ENCODE measurements around the gene CASP8.
"Not testable (repeated sequence)": the region's sequence is repeated elsewhere in the genome, so short reads cannot be mapped to it uniquely, and the experiment has no call there.

Gene CASP8

GRCh38 chr2:201298462-201299052, 38.2 kb downstream of the CASP8 start:
- Histone ChIP-seq H3K27me3 (ENCODE audit: control insufficient read depth, insufficient read depth, low read length) (no peaks in the 10 kb centered on the region), H3K4me1 (ENCODE audit: control insufficient read depth, insufficient read depth, low read length) (no peaks in the 10 kb centered on the region), H3K36me3 (ENCODE audit: control insufficient read depth, insufficient read depth, low read length) (no peaks in the 10 kb centered on the region), H3K4me3 (ENCODE audit: low read length) (no peak overlapping the region), H3K27ac (ENCODE audit: low read length) (no peak overlapping the region), H3K9me3 (ENCODE audit: control insufficient read depth, insufficient read depth, low read length) (no peaks in the 10 kb centered on the region)
- no CpG with 5 or more reads among the region's 3 CpGs for WGBS (ENCODE audit: insufficient coverage, insufficient read length)
- DNase-seq (ENCODE audit: low read depth, low spot score), result no peak

GRCh38 chr2:201299929-201300328, 39.6 kb downstream of the CASP8 start:
- WGBS (ENCODE audit: insufficient coverage, insufficient read length), result no CpG with 5 or more reads among the region's 11 CpGs
- not testable (repeated sequence) for H3K4me3 ChIP-seq (ENCODE audit: low read length); DNase-seq (ENCODE audit: low read depth, low spot score); H3K9me3 ChIP-seq (ENCODE audit: control insufficient read depth, insufficient read depth, low read length); H3K27ac ChIP-seq (ENCODE audit: low read length); H3K27me3 ChIP-seq (ENCODE audit: control insufficient read depth, insufficient read depth, low read length); H3K36me3 ChIP-seq (ENCODE audit: control insufficient read depth, insufficient read depth, low read length); H3K4me1 ChIP-seq (ENCODE audit: control insufficient read depth, insufficient read depth, low read length)

- H3K27me3 ChIP-seq (ENCODE audit: control insufficient read depth, insufficient read depth, low read length), result no peaks in the 10 kb centered on the region
- no peak overlapping the region for H3K27ac ChIP-seq (ENCODE audit: low read length)
- H3K36me3 ChIP-seq (ENCODE audit: control insufficient read depth, insufficient read depth, low read length), result no peaks in the 10 kb centered on the region
- no peak for DNase-seq (ENCODE audit: low read depth, low spot score)
- no peaks in the 10 kb centered on the region for H3K4me1 ChIP-seq (ENCODE audit: control insufficient read depth, insufficient read depth, low read length)
- no CpG with 5 or more reads among the region's 3 CpGs for WGBS (ENCODE audit: insufficient coverage, insufficient read length)
- H3K4me3 ChIP-seq (ENCODE audit: low read length), result no peak overlapping the region
- H3K9me3 ChIP-seq (ENCODE audit: control insufficient read depth, insufficient read depth, low read length), result no peaks in the 10 kb centered on the region
These were observed 47.5 kb downstream of the CASP8 start for GRCh38 chr2:201307876-201308275.

- H3K4me3 ChIP-seq (ENCODE audit: low read length), result no peak overlapping the region
- H3K36me3 ChIP-seq (ENCODE audit: control insufficient read depth, insufficient read depth, low read length), result no peaks in the 10 kb centered on the region
- H3K27ac ChIP-seq (ENCODE audit: low read length), result no peak overlapping the region
- 100% methylated on average over 2 of the region's 3 CpGs for WGBS (ENCODE audit: insufficient coverage, insufficient read length)
- no peaks in the 10 kb centered on the region for H3K9me3 ChIP-seq (ENCODE audit: control insufficient read depth, insufficient read depth, low read length)
- no peaks in the 10 kb centered on the region for H3K4me1 ChIP-seq (ENCODE audit: control insufficient read depth, insufficient read depth, low read length)
- no peak for DNase-seq (ENCODE audit: low read depth, low spot score)
- H3K27me3 ChIP-seq (ENCODE audit: control insufficient read depth, insufficient read depth, low read length), result no peaks in the 10 kb centered on the region
These were observed 48.6 kb downstream of the CASP8 start for GRCh38 chr2:201308914-201309313.

GRCh38 chr2:201313362-201313761, 53.0 kb downstream of the CASP8 start:
- no peak for DNase-seq (ENCODE audit: low read depth, low spot score)
- Histone ChIP-seq H3K27me3 (ENCODE audit: control insufficient read depth, insufficient read depth, low read length) (no peaks in the 10 kb centered on the region), H3K4me1 (ENCODE audit: control insufficient read depth, insufficient read depth, low read length) (no peaks in the 10 kb centered on the region), H3K4me3 (ENCODE audit: low read length) (no peak overlapping the region), H3K27ac (ENCODE audit: low read length) (no peak overlapping the region), H3K36me3 (ENCODE audit: control insufficient read depth, insufficient read depth, low read length) (no peaks in the 10 kb centered on the region), H3K9me3 (ENCODE audit: control insufficient read depth, insufficient read depth, low read length) (no peaks in the 10 kb centered on the region)
- no CpG with 5 or more reads among the region's 5 CpGs for whole genome bisulfite sequencing (ENCODE audit: insufficient coverage, insufficient read length)

GRCh38 chr2:201319511-201319910, 59.2 kb downstream of the CASP8 start:
- no peaks in the 10 kb centered on the region for H3K27me3 ChIP-seq (ENCODE audit: control insufficient read depth, insufficient read depth, low read length)

GRCh38 chr2:201320257-201320656, 59.9 kb downstream of the CASP8 start:
- Histone ChIP-seq H3K36me3 (ENCODE audit: control insufficient read depth, insufficient read depth, low read length) (no peaks in the 10 kb centered on the region), H3K4me3 (ENCODE audit: low read length) (no peak overlapping the region), H3K4me1 (ENCODE audit: control insufficient read depth, insufficient read depth, low read length) (no peaks in the 10 kb centered on the region), H3K27me3 (ENCODE audit: control insufficient read depth, insufficient read depth, low read length) (no peaks in the 10 kb centered on the region), H3K27ac (ENCODE audit: low read length) (no peak overlapping the region), H3K9me3 (ENCODE audit: control insufficient read depth, insufficient read depth, low read length) (no peaks in the 10 kb centered on the region)
- WGBS (ENCODE audit: insufficient coverage, insufficient read length), result no CpG with 5 or more reads among the region's 4 CpGs
- DNase-seq (ENCODE audit: low read depth, low spot score), result no peak

More at GRCh38 chr2:201319511-201319910, 59.2 kb downstream of the CASP8 start:
- H3K36me3 ChIP-seq (ENCODE audit: control insufficient read depth, insufficient read depth, low read length), result no peaks in the 10 kb centered on the region
- H3K4me3 ChIP-seq (ENCODE audit: low read length), result no peak overlapping the region
- H3K9me3 ChIP-seq (ENCODE audit: control insufficient read depth, insufficient read depth, low read length), result no peaks in the 10 kb centered on the region
- DNase-seq (ENCODE audit: low read depth, low spot score), result no peak
- H3K4me1 ChIP-seq (ENCODE audit: control insufficient read depth, insufficient read depth, low read length), result no peaks in the 10 kb centered on the region
- no peak overlapping the region for H3K27ac ChIP-seq (ENCODE audit: low read length)
- WGBS (ENCODE audit: insufficient coverage, insufficient read length), result no CpG with 5 or more reads among the region's 2 CpGs

GRCh38 chr2:201320701-201321100, 60.4 kb downstream of the CASP8 start:
- DNase-seq (ENCODE audit: low read depth, low spot score), result no peak
- no CpG with 5 or more reads among the region's 4 CpGs for WGBS (ENCODE audit: insufficient coverage, insufficient read length)
- H3K36me3 ChIP-seq (ENCODE audit: control insufficient read depth, insufficient read depth, low read length), result no peaks in the 10 kb centered on the region
- no peaks in the 10 kb centered on the region for H3K27me3 ChIP-seq (ENCODE audit: control insufficient read depth, insufficient read depth, low read length)
- no peaks in the 10 kb centered on the region for H3K4me1 ChIP-seq (ENCODE audit: control insufficient read depth, insufficient read depth, low read length)
- H3K4me3 ChIP-seq (ENCODE audit: low read length), result no peak overlapping the region
- H3K9me3 ChIP-seq (ENCODE audit: control insufficient read depth, insufficient read depth, low read length), result no peaks in the 10 kb centered on the region
- no peak overlapping the region for H3K27ac ChIP-seq (ENCODE audit: low read length)

GRCh38 chr2:201322772-201323171, 62.4 kb downstream of the CASP8 start:
- Histone ChIP-seq H3K4me1 (ENCODE audit: control insufficient read depth, insufficient read depth, low read length) (no peaks in the 10 kb centered on the region), H3K27ac (ENCODE audit: low read length) (no peak overlapping the region), H3K36me3 (ENCODE audit: control insufficient read depth, insufficient read depth, low read length) (no peaks in the 10 kb centered on the region), H3K9me3 (ENCODE audit: control insufficient read depth, insufficient read depth, low read length) (no peaks in the 10 kb centered on the region), H3K27me3 (ENCODE audit: control insufficient read depth, insufficient read depth, low read length) (no peaks in the 10 kb centered on the region), H3K4me3 (ENCODE audit: low read length) (no peak overlapping the region)
- DNase-seq (ENCODE audit: low read depth, low spot score), result no peak

- Histone ChIP-seq H3K9me3 (ENCODE audit: control insufficient read depth, insufficient read depth, low read length) (no peaks in the 10 kb centered on the region), H3K4me1 (ENCODE audit: control insufficient read depth, insufficient read depth, low read length) (no peaks in the 10 kb centered on the region), H3K36me3 (ENCODE audit: control insufficient read depth, insufficient read depth, low read length) (no peaks in the 10 kb centered on the region), H3K27me3 (ENCODE audit: control insufficient read depth, insufficient read depth, low read length) (no peaks in the 10 kb centered on the region), H3K27ac (ENCODE audit: low read length) (no peak overlapping the region), H3K4me3 (ENCODE audit: low read length) (no peak overlapping the region)
- no CpG with 5 or more reads among the region's 3 CpGs for WGBS (ENCODE audit: insufficient coverage, insufficient read length)
- DNase-seq (ENCODE audit: low read depth, low spot score), result no peak
These were observed 67.3 kb downstream of the CASP8 start for GRCh38 chr2:201327678-201328077.

- Histone ChIP-seq H3K4me3 (ENCODE audit: low read length) (no peak overlapping the region), H3K36me3 (ENCODE audit: control insufficient read depth, insufficient read depth, low read length) (no peaks in the 10 kb centered on the region), H3K27ac (ENCODE audit: low read length) (no peak overlapping the region), H3K27me3 (ENCODE audit: control insufficient read depth, insufficient read depth, low read length) (no peaks in the 10 kb centered on the region), H3K4me1 (ENCODE audit: control insufficient read depth, insufficient read depth, low read length) (no peaks in the 10 kb centered on the region), H3K9me3 (ENCODE audit: control insufficient read depth, insufficient read depth, low read length) (no peaks in the 10 kb centered on the region)
- DNase-seq (ENCODE audit: low read depth, low spot score), result no peak
- WGBS (ENCODE audit: insufficient coverage, insufficient read length), result no CpG with 5 or more reads among the region's 1 CpG
These were observed 69.1 kb downstream of the CASP8 start for GRCh38 chr2:201329409-201329808.

Measured in iPS DF 6.9 (cell line).